Keratinocyte (primary cell): ENCODE data around the gene SAMD14.

ENCODE experiments used
- EZH2 ChIP-seq: IDR thresholded peaks from one replicate; pipeline ENCODE4 v1.6.1; 2012; ENCODE audit warnings: inconsistent platforms, mild to moderate bottlenecking, low read length, moderate library complexity
- TF ChIP-seq, protein P1 (sequence below), 3 experiments: IDR thresholded peaks in 1 of 3; conservative IDR thresholded peaks in 1 of 3; optimal IDR thresholded peaks in 1 of 3; 2 replicates in 2 of 3; 3 replicates in 1 of 3; pipeline versions ENCODE3 to v1.5.1; 2011; ENCODE audit warnings: low read length in 3 of 3, mild to moderate bottlenecking in 3 of 3, moderate library complexity in 2 of 3, control low read depth in 1 of 3, inconsistent platforms in 1 of 3; ENCODE audit not compliant: insufficient read depth in 2 of 3; ENCODE audit errors: extremely low read depth in 1 of 3

DNA sequence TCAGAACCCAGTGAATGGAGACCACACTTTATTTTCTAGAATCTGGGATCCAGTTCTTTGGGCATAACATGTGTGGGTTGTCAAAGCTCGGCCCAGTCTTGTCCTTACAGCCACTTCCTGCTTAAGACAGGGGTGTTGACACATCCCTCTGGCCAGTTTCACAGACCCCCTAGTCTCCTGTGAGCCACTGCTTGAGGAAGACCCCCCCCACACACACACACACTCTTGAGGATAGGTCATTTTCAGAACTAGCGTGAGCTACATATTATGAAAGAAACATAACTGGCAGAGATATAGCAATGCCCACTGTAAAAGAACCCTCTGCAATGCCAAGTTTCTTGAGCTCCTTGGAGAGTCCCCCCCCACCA, 38.1 kb downstream of the SAMD14 start:
- TF ChIP-seq, protein P1, sequence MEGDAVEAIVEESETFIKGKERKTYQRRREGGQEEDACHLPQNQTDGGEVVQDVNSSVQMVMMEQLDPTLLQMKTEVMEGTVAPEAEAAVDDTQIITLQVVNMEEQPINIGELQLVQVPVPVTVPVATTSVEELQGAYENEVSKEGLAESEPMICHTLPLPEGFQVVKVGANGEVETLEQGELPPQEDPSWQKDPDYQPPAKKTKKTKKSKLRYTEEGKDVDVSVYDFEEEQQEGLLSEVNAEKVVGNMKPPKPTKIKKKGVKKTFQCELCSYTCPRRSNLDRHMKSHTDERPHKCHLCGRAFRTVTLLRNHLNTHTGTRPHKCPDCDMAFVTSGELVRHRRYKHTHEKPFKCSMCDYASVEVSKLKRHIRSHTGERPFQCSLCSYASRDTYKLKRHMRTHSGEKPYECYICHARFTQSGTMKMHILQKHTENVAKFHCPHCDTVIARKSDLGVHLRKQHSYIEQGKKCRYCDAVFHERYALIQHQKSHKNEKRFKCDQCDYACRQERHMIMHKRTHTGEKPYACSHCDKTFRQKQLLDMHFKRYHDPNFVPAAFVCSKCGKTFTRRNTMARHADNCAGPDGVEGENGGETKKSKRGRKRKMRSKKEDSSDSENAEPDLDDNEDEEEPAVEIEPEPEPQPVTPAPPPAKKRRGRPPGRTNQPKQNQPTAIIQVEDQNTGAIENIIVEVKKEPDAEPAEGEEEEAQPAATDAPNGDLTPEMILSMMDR (optimal IDR thresholded peaks at IDR 0.05 in 1 of 3, IDR thresholded peaks at IDR 0.05 in 1 of 3, conservative IDR thresholded peaks at IDR 0.05 in 1 of 3; ENCODE audit: extremely low read depth in 1 of 3, insufficient read depth in 2 of 3, low read length in 3 of 3): no peak
- no peak for TF ChIP-seq EZH2
